ENCODE measurements around the gene GRIP1.

DNA sequence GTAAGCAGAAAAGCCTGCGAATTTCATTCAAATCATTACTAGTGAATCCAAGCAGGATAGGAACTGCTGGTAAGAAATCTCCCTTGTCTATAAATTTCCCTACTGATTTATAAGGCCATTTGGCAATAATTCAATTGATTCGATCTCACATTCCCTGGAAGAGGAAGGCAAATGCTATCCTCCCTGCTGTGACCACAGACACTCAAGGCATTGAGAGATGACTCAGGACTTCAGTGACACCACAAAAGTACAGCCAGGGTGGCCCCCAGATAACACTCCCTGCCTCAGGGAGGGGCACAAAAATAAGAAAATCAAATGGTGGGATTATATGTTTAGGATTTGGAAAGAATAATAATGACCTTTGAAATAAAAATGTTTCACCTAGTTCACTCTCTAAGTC is 162.7 kb downstream of the GRIP1 start:
- TF ChIP-seq POLR2A (IDR thresholded peaks at IDR 0.05), result no peak
- no peak for TF ChIP-seq POLR2AphosphoS5 (IDR thresholded peaks at IDR 0.05; ENCODE audit: insufficient read depth in 1 of 2, low read depth in 1 of 2)
- TF ChIP-seq CTCF (IDR thresholded peaks at IDR 0.05), result no peak

Data from vagina (tissue), 2 donors.